IPS DF 6.9 (cell line): Measurements from ENCODE around the gene CLMN.

Source experiments
- DNase-seq: peaks from one replicate; pipeline ENCODE4 v3.0.0-alpha.2; 2013; ENCODE audit warnings: low read depth, low spot score
- H3K27ac ChIP-seq: one replicate; pipeline ENCODE4 v1.5.1; 2013; ENCODE audit warnings: low read length, control low read depth
- H3K27me3 ChIP-seq: 2 replicates; pipeline ENCODE4 v1.6.1; 2013; ENCODE audit warnings: mild to moderate bottlenecking, low read length; ENCODE audit not compliant: control insufficient read depth, insufficient read depth
- H3K36me3 ChIP-seq: 2 replicates; pipeline ENCODE4 v1.6.1; 2013; ENCODE audit warnings: low read length; ENCODE audit not compliant: control insufficient read depth, insufficient read depth
- H3K4me1 ChIP-seq: 2 replicates; pipeline ENCODE4 v1.6.1; 2013; ENCODE audit warnings: low read length; ENCODE audit not compliant: control insufficient read depth, insufficient read depth
- H3K4me3 ChIP-seq: 2 replicates; pipeline ENCODE4 v1.5.1; 2013; ENCODE audit warnings: mild to moderate bottlenecking, low read length
- H3K9me3 ChIP-seq: 2 replicates; pipeline ENCODE4 v1.6.1; 2013; ENCODE audit warnings: low read length, inconsistent platforms; ENCODE audit not compliant: control insufficient read depth, insufficient read depth
- WGBS: extraction: QIAGEN DNeasy Blood & Tissue Kit; methylation state at CpG from one replicate; pipeline ENCODE4 v1.1.7; 2013; ENCODE audit warnings: mixed read lengths, missing lambda C conversion rate; ENCODE audit not compliant: insufficient read length, insufficient coverage; 5-methylcytosine and 5-hydroxymethylcytosine counted together

Gene CLMN

GRCh38 chr14:95164506-95164905, 155.2 kb downstream of the CLMN start:
- DNase-seq: no peak
- Histone ChIP-seq H3K36me3 (no peaks in the 10 kb centered on the region), H3K4me1 (no peaks in the 10 kb centered on the region), H3K27me3 (no peaks in the 10 kb centered on the region), H3K4me3 (no peak overlapping the region), H3K9me3 (no peaks in the 10 kb centered on the region), H3K27ac (no peak overlapping the region)
- no CpG with 5 or more reads among the region's 1 CpG for WGBS

GRCh38 chr14:95163666-95164065, 156.0 kb downstream of the CLMN start:
- Histone ChIP-seq H3K4me1 (no peaks in the 10 kb centered on the region), H3K4me3 (no peak overlapping the region), H3K36me3 (no peaks in the 10 kb centered on the region), H3K27me3 (no peaks in the 10 kb centered on the region), H3K9me3 (no peaks in the 10 kb centered on the region), H3K27ac (no peak overlapping the region)
- no CpG with 5 or more reads among the region's 3 CpGs for WGBS
- no peak for DNase-seq

GRCh38 chr14:95163132-95163531, 156.6 kb downstream of the CLMN start:
- no peaks in the 10 kb centered on the region for H3K9me3 ChIP-seq
- no CpG with 5 or more reads among the region's 2 CpGs for WGBS
- H3K4me1 ChIP-seq: peaks cover 1% of the 10 kb centered on the region; the same call in 1 of the 2 replicates
- H3K36me3 ChIP-seq: no peaks in the 10 kb centered on the region
- no peaks in the 10 kb centered on the region for H3K27me3 ChIP-seq
- no peak overlapping the region for H3K4me3 ChIP-seq
- no peak overlapping the region for H3K27ac ChIP-seq
- no peak for DNase-seq

- H3K9me3 ChIP-seq: no peaks in the 10 kb centered on the region
- no peak overlapping the region for H3K4me3 ChIP-seq
- peaks cover 1% of the 10 kb centered on the region; the same call in 1 of the 2 replicates for H3K4me1 ChIP-seq
- H3K27me3 ChIP-seq: no peaks in the 10 kb centered on the region
- DNase-seq: no peak
- no peak overlapping the region for H3K27ac ChIP-seq
- no CpG with 5 or more reads among the region's 2 CpGs for WGBS
- no peaks in the 10 kb centered on the region for H3K36me3 ChIP-seq
These were observed 157.1 kb downstream of the CLMN start for GRCh38 chr14:95162641-95163040.

- DNase-seq: peak; percentile 75
- no peaks in the 10 kb centered on the region for H3K27me3 ChIP-seq
- peak within 1 kb of the TSS; percentile 74 for H3K4me3 ChIP-seq
- no peaks in the 10 kb centered on the region for H3K9me3 ChIP-seq
- H3K4me1 ChIP-seq: peaks cover 1% of the 10 kb centered on the region; the same call in 1 of the 2 replicates
- no CpG with 5 or more reads among the region's 77 CpGs for WGBS
- H3K27ac ChIP-seq: no peak within 1 kb of the TSS
- no peaks in the 10 kb centered on the region for H3K36me3 ChIP-seq
These were observed 162.2 kb downstream of the CLMN start, which contains the start of gene DICER1 for GRCh38 chr14:95157327-95158189. Gene DICER1 (minus strand): TSS chr14:95157529. CDS start chr14:95133458, 24,071 bp downstream.

- Histone ChIP-seq H3K4me1 (peaks cover 1% of the 10 kb centered on the region; the same call in 1 of the 2 replicates), H3K27me3 (no peaks in the 10 kb centered on the region), H3K27ac (no peak overlapping the region), H3K9me3 (no peaks in the 10 kb centered on the region), H3K4me3 (peak overlapping the region; percentile 74), H3K36me3 (no peaks in the 10 kb centered on the region)
- no CpG with 5 or more reads among the region's 50 CpGs for WGBS
- no peak for DNase-seq
These were observed 162.7 kb downstream of the CLMN start for GRCh38 chr14:95157048-95157326.

- Histone ChIP-seq H3K36me3 (no peaks in the 10 kb centered on the region), H3K27me3 (no peaks in the 10 kb centered on the region), H3K4me1 (peaks cover 1% of the 10 kb centered on the region; the same call in 1 of the 2 replicates), H3K9me3 (no peaks in the 10 kb centered on the region), H3K4me3 (peak overlapping the region; percentile 74), H3K27ac (no peak overlapping the region)
- no CpG with 5 or more reads among the region's 48 CpGs for WGBS
- DNase-seq: no peak
These were observed 163.3 kb downstream of the CLMN start for GRCh38 chr14:95156161-95157047.

GRCh38 chr14:95155045-95155444, 164.7 kb downstream of the CLMN start:
- no CpG with 5 or more reads among the region's 12 CpGs for WGBS
- H3K9me3 ChIP-seq: no peaks in the 10 kb centered on the region
- no peaks in the 10 kb centered on the region for H3K36me3 ChIP-seq
- H3K4me1 ChIP-seq: peaks cover 1% of the 10 kb centered on the region; the same call in 1 of the 2 replicates
- no peak for DNase-seq
- no peaks in the 10 kb centered on the region for H3K27me3 ChIP-seq
- H3K27ac ChIP-seq: no peak overlapping the region
- H3K4me3 ChIP-seq: no peak overlapping the region

GRCh38 chr14:95153866-95154265, 165.8 kb downstream of the CLMN start:
- Histone ChIP-seq H3K9me3 (no peaks in the 10 kb centered on the region), H3K27me3 (no peaks in the 10 kb centered on the region), H3K4me1 (peaks cover 1% of the 10 kb centered on the region; the same call in 1 of the 2 replicates), H3K4me3 (no peak overlapping the region), H3K27ac (no peak overlapping the region), H3K36me3 (no peaks in the 10 kb centered on the region)
- whole genome bisulfite sequencing: no CpG with 5 or more reads among the region's 4 CpGs
- DNase-seq: no peak

- H3K36me3 ChIP-seq: no peaks in the 10 kb centered on the region
- no peak overlapping the region for H3K4me3 ChIP-seq
- DNase-seq: no peak
- no peaks in the 10 kb centered on the region for H3K9me3 ChIP-seq
- no peaks in the 10 kb centered on the region for H3K27me3 ChIP-seq
- 100% methylated on average over 2 of the region's 8 CpGs for WGBS
- H3K27ac ChIP-seq: no peak overlapping the region
- no peaks in the 10 kb centered on the region for H3K4me1 ChIP-seq
These were observed 168.1 kb downstream of the CLMN start for GRCh38 chr14:95151561-95151960.
